Right lobe of liver (tissue), 4 donors: Measurements from ENCODE around the gene DYNC1LI2.

Experiments
- POLR2A ChIP-seq: fragments of 450-650 bp; IDR thresholded peaks from one replicate; pipeline ENCODE4 v1.6.1; 2017; ENCODE audit warnings: antibody characterized with exemption, mild to moderate bottlenecking
- TF ChIP-seq, protein P1 (sequence below), 4 donors: fragments of 200-600 bp in 3 of 4; fragments of 450-650 bp in 1 of 4; IDR thresholded peaks; one replicate each; pipeline versions ENCODE4 v1.5.1 to v1.8.0; 2016 to 2022; ENCODE audit warnings: antibody characterized with exemption in 4 of 4, mild to moderate bottlenecking in 2 of 4
- donor health status: DM: no; HTN: no; CAD: no.
- donor health status: DM: no; HTN: no; CAD: no.
- donor health status: DM: no; HTN: yes; CAD: no.

DNA sequence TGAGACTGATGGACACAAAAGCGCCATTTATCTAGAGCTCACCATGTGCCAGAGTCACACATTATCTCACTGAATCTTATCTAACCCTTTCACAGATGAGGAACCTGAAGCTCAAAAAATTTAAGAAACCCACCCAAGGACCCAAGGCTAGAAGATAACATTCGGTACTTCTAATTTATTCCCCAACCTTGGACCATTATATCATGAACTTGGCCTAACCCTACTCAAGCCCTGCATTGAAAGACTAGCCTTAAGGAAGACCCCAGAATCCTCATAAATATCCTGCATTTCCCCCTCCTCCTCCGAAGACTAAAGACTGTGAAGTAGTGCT, 548 bp upstream of the DYNC1LI2 start:
- TF ChIP-seq, protein P1, sequence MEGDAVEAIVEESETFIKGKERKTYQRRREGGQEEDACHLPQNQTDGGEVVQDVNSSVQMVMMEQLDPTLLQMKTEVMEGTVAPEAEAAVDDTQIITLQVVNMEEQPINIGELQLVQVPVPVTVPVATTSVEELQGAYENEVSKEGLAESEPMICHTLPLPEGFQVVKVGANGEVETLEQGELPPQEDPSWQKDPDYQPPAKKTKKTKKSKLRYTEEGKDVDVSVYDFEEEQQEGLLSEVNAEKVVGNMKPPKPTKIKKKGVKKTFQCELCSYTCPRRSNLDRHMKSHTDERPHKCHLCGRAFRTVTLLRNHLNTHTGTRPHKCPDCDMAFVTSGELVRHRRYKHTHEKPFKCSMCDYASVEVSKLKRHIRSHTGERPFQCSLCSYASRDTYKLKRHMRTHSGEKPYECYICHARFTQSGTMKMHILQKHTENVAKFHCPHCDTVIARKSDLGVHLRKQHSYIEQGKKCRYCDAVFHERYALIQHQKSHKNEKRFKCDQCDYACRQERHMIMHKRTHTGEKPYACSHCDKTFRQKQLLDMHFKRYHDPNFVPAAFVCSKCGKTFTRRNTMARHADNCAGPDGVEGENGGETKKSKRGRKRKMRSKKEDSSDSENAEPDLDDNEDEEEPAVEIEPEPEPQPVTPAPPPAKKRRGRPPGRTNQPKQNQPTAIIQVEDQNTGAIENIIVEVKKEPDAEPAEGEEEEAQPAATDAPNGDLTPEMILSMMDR (IDR thresholded peaks at IDR 0.05), result no peak
- TF ChIP-seq POLR2A, result no peak
